ENCODE results near the gene KCNA10.

DNA sequence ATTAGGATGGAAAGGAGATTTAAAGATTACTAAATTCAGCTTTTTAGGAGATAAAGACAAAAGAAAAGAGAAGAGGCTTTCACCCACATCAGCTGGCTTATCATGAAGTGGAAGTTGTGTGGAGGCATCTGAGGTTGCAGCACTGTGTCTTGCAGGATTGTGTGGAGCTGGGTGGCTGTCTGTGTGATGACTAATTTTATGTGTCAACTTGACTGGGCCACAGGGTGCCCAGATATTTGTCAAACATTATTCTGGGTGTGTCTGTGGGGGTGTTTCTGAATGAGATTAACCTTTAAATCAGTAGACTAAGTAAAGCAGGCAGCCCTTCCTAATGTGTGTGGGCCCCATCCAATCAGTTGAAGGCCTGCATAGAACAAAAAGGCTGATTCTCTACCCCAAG lies 3.9 kb downstream of the KCNA10 start:
- TF ChIP-seq, protein P1, sequence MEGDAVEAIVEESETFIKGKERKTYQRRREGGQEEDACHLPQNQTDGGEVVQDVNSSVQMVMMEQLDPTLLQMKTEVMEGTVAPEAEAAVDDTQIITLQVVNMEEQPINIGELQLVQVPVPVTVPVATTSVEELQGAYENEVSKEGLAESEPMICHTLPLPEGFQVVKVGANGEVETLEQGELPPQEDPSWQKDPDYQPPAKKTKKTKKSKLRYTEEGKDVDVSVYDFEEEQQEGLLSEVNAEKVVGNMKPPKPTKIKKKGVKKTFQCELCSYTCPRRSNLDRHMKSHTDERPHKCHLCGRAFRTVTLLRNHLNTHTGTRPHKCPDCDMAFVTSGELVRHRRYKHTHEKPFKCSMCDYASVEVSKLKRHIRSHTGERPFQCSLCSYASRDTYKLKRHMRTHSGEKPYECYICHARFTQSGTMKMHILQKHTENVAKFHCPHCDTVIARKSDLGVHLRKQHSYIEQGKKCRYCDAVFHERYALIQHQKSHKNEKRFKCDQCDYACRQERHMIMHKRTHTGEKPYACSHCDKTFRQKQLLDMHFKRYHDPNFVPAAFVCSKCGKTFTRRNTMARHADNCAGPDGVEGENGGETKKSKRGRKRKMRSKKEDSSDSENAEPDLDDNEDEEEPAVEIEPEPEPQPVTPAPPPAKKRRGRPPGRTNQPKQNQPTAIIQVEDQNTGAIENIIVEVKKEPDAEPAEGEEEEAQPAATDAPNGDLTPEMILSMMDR (IDR thresholded peaks at IDR 0.05), result no peak
- TF ChIP-seq POLR2A (IDR thresholded peaks at IDR 0.05), result no peak
